Measurements from ENCODE around the gene PADI1.

The PADI1 gene

DNA sequence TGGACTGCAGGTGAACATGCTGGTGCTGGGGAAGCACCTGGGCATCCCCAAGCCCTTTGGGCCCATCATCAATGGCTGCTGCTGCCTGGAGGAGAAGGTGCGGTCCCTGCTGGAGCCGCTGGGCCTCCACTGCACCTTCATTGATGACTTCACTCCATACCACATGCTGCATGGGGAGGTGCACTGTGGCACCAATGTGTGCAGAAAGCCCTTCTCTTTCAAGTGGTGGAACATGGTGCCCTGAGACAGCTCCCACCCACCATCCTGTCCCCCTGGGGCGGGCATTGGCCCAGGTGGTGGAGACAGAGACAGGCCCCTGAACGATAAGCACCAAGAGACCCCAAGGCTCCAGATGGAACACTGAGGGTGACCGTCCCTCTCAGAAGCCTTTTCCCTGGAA, 77.9 kb downstream of the PADI1 start:
- H3K4me3 ChIP-seq (ENCODE audit: control insufficient read depth, low read depth, low read length), result no peak overlapping the region
- TF ChIP-seq CTCF (IDR thresholded peaks at IDR 0.05; ENCODE audit: control insufficient read depth, insufficient read depth, low read depth, low read length, missing control alignments), result no peak
- DNase-seq (ENCODE audit: low read depth), result no peak

DNA sequence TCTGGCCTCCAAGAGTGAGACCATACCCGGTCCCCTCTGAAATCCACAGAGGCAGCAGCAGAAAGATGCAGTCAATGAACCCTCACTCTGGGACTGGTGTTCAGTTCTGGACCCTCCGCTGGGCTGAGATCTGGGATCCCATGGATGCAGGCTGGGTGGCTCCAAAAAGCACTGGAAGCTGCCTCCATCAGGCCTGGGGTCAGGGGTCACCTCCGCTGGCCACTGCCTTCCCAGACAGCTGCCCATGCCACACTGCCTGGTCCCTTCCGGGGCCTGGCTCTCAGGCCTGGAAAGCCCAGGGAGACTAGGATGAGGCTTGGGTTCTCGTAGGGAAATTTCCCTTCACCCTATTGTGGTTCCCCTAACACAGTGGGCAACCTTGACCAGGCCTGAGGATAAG, 81.7 kb downstream of the PADI1 start:
- no peak for DNase-seq (ENCODE audit: low read depth)
- no peak overlapping the region for H3K4me3 ChIP-seq (ENCODE audit: control insufficient read depth, low read depth, low read length)
- no peak for TF ChIP-seq CTCF (IDR thresholded peaks at IDR 0.05; ENCODE audit: control insufficient read depth, insufficient read depth, low read depth, low read length, missing control alignments)

GRCh38 chr1:17287130-17287776, 82.3 kb downstream of the PADI1 start:
- no peak overlapping the region for H3K4me3 ChIP-seq (ENCODE audit: control insufficient read depth, low read depth, low read length)
- no peak for TF ChIP-seq CTCF (IDR thresholded peaks at IDR 0.05; ENCODE audit: control insufficient read depth, insufficient read depth, low read depth, low read length, missing control alignments)
- DNase-seq (ENCODE audit: low read depth), result peak; percentile 59

DNA sequence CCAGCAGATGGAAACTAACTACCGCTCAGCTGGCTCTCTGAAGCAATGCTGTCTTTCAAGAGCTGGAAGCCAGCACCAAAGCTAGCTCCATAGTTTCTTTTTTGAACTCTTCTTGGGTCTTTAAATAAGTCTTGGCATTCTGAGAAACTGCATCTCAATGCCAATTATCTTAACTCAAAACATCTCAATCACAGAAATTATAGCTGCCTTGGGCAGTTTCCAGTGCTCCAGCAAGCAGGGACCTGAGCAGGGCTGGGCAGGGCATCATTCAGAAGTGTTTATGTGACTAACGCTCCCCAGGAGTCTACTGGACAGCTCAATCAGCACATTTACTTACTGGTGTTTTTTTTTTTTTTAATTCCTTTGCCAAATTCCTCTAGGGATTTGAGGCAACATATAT, 84.8 kb downstream of the PADI1 start:
- H3K4me3 ChIP-seq (ENCODE audit: control insufficient read depth, low read depth, low read length), result no peak overlapping the region
- DNase-seq (ENCODE audit: low read depth), result peak; percentile 21
- no peak for TF ChIP-seq CTCF (IDR thresholded peaks at IDR 0.05; ENCODE audit: control insufficient read depth, insufficient read depth, low read depth, low read length, missing control alignments)

DNA sequence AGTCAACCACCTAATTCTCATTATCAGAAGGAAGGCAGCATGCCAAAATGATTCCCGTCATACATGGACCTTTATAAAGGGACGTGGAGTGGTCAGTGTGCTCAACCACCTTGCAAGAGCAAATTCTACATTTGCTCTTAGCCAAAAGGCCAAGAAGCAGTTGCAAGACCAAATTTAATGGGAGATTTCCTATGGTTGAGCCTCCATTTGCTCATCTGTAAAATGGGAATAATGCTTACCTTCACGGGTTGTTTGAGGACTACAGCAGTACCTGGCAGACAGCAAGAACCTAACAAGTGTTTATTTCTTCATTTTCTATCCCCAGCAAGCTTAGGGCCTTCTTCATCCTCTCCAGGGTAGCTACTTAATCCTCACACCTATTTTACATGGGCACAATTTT, 85.6 kb downstream of the PADI1 start:
- no peak overlapping the region for H3K4me3 ChIP-seq (ENCODE audit: control insufficient read depth, low read depth, low read length)
- DNase-seq (ENCODE audit: low read depth), result no peak
- no peak for TF ChIP-seq CTCF (IDR thresholded peaks at IDR 0.05; ENCODE audit: control insufficient read depth, insufficient read depth, low read depth, low read length, missing control alignments)

DNA sequence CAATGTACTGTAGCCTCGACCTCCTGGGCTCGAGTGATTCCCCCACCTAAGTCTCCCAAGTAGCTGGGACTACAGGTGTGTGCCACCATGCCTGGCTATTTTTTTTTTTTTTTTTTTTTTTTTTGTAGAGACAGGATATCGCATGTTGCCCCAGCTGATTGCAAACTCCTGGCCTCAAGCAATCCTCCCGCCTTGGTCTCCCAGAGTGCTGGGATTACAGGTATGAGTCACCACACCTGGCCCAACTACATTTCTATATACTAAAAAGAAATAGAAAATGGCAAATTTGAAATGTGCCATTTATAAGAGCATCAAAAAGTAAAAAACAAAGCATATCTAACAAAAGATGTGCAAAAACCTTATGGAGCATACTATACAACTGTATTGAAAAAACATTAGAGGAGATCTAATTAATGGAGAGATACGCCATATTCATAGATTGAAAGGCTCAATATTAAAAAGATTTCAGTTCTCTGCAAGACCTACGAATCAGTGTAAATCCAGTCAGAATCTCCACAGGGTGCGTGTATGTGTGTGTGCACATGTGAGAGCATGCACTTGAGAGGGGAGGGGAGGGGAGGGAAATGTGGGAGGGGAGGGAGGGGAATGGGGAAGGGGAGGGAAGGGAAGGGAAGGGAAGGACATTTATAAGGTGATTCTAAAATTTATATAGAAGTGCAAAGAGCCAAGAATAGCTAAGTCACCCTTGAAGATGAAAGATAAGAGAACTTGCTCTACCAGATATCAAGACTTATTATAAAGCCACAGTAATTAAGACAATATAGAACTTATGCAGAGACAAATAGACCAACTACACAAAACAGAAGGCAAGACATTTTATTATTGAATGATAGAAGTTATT, 87.6 kb downstream of the PADI1 start:
- TF ChIP-seq CTCF (IDR thresholded peaks at IDR 0.05; ENCODE audit: control insufficient read depth, insufficient read depth, low read depth, low read length, missing control alignments), result no peak
- H3K4me3 ChIP-seq (ENCODE audit: control insufficient read depth, low read depth, low read length), result no peak overlapping the region
- no peak for DNase-seq (ENCODE audit: low read depth)

Data from AG09309 (cell line).